Epithelial cell of esophagus (primary cell): ENCODE data around the gene GDF2.

Experiments used
- DNase-seq: peaks from one replicate; pipeline ENCODE4 v3.0.0; 2010; ENCODE audit warnings: low read depth
- H3K4me3 ChIP-seq: 2 replicates; pipeline ENCODE4 v1.5.1; 2011; ENCODE audit warnings: mild to moderate bottlenecking, low read length, control low read depth
- CTCF ChIP-seq: IDR thresholded peaks from 2 replicates; pipeline ENCODE4 v1.5.1; 2011; ENCODE audit warnings: low read depth, mild to moderate bottlenecking, low read length, control low read depth, inconsistent platforms; ENCODE audit not compliant: insufficient read depth; ENCODE audit errors: missing control alignments

The GDF2 gene

DNA sequence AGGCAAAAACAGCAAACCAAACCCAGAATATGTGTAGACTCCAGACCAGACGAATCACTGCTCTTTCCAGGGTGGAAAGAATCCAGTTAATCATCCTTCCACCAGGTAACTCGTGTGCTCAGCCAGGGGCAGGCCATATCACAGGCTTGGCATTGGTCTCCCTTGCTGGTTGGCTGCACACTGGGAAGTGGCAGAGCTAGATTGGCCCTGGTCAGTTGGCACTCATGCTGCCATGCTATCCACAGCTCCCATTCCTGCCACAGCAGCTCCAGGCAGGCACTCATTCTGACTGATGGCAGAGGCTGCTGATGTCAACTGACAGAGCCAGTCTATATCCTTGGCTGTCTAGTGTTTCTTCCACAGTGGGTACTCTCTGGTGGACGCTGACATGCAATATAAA is 31.9 kb upstream of the GDF2 start:
- DNase-seq = no peak
- TF ChIP-seq CTCF = no peak
- H3K4me3 ChIP-seq = no peak overlapping the region

GRCh38 chr10:47291682-47292081 is 30.6 kb upstream of the GDF2 start:
- DNase-seq = no peak
- no peak overlapping the region for H3K4me3 ChIP-seq
- TF ChIP-seq CTCF = no peak

DNA sequence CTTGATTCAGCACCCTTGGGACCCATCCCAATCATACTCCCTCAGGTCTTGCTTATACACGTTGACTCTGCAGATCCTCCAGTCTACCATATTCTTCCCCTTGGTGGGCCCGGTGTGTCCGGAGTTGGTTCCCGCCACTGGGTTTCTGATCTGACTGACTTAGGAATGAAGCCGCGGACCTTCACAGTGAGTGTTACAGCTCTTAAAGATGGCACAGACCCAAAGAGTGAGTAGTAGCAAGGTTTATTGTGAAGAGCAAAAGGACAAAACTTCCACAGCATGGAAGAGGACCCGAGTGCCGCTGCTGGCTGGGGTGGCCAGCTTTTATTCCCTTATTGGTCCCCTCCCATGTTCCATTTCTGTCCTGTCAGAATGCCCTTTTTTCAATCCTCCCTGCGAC is 28.2 kb upstream of the GDF2 start:
- H3K4me3 ChIP-seq = no peak overlapping the region
- TF ChIP-seq CTCF = no peak
- no peak for DNase-seq

GRCh38 chr10:47294501-47294900 is 27.8 kb upstream of the GDF2 start:
- TF ChIP-seq CTCF = no peak
- DNase-seq = no peak
- no peak overlapping the region for H3K4me3 ChIP-seq

DNA sequence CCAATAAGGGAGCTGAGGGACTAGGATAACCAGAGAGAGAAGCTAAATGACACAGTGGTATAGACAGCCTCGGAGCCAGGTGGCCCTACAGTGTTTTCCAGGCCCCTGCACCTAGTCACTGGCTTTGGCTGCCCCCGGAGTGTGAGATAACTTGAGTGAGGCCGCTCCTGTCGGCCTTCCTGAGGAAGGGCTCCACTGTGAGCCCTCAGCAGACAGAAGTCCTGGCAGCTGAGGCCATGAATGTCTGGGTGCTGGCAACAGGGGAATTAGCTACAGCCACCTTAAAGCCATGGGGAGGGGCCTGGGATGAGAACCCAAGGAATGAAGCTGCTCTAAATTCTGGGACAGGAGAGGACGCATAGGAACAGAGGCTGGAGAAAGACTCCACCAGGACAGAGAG is 26.8 kb upstream of the GDF2 start:
- no peak for TF ChIP-seq CTCF
- DNase-seq = no peak
- H3K4me3 ChIP-seq = no peak overlapping the region

- no peak overlapping the region for H3K4me3 ChIP-seq
- TF ChIP-seq CTCF = no peak
- DNase-seq = no peak
Observed at GRCh38 chr10:47296156-47296894, 25.9 kb upstream of the GDF2 start.

DNA sequence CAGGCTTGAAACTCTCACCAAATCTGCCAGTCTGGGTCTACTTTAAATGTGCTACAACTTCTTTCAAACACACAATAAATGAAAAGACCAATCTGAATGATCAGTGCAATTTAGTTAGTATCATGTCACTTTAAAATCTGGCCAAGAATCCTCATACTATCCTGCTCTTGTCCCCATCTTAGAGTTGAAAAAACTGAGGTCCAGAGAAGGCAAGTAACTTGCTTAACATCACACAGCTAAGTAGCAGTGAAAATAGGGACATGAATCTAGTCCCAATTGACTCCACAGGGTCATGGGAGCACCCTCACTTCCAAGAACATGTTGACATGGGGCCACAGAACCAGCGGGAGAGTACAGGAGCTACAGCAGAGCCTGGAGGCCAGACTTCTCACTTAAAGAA is 25.3 kb upstream of the GDF2 start:
- no peak for TF ChIP-seq CTCF
- no peak for DNase-seq
- H3K4me3 ChIP-seq = no peak overlapping the region
